ENCODE results near the gene EPS8.

The EPS8 gene

GRCh38 chr12:15720295-15720694, 68.9 kb downstream of the EPS8 start:
- in situ Hi-C loops (cut with HindIII; ENCODE audit: low pct_ligation_motif_present, low sequenced_read_pairs), result no loop called here
- Histone ChIP-seq H3K27ac (no peak overlapping the region), H3K4me3 (ENCODE audit: low read depth, low read length) (no peak overlapping the region), H3K27me3 (replicated peaks) (no peaks in the 10 kb centered on the region), H3K36me3 (replicated peaks) (no peaks in the 10 kb centered on the region)
- no peak for TF ChIP-seq CTCF (IDR thresholded peaks at IDR 0.05; ENCODE audit: low read depth, low read length, missing control alignments)
- DNase-seq, result no peak

GRCh38 chr12:15719230-15719629, 70.0 kb downstream of the EPS8 start:
- H3K36me3 ChIP-seq (replicated peaks), result no peaks in the 10 kb centered on the region
- DNase-seq, result no peak
- H3K27ac ChIP-seq, result peak overlapping the region; percentile 6
- H3K27me3 ChIP-seq (replicated peaks), result no peaks in the 10 kb centered on the region
- H3K4me3 ChIP-seq (ENCODE audit: low read depth, low read length), result no peak overlapping the region
- in situ Hi-C loops (cut with HindIII; ENCODE audit: low pct_ligation_motif_present, low sequenced_read_pairs), result no loop called here
- no peak for TF ChIP-seq CTCF (IDR thresholded peaks at IDR 0.05; ENCODE audit: low read depth, low read length, missing control alignments)

GRCh38 chr12:15717940-15718567, 71.1 kb downstream of the EPS8 start:
- H3K4me3 ChIP-seq (ENCODE audit: low read depth, low read length), result no peak overlapping the region
- no peak for DNase-seq
- no peak overlapping the region for H3K27ac ChIP-seq
- no peak for TF ChIP-seq CTCF (IDR thresholded peaks at IDR 0.05; ENCODE audit: low read depth, low read length, missing control alignments)
- in situ Hi-C loops (cut with HindIII; ENCODE audit: low pct_ligation_motif_present, low sequenced_read_pairs), result no loop called here
- H3K36me3 ChIP-seq (replicated peaks), result no peaks in the 10 kb centered on the region
- no peaks in the 10 kb centered on the region for H3K27me3 ChIP-seq (replicated peaks)

GRCh38 chr12:15716581-15716980, 72.6 kb downstream of the EPS8 start:
- in situ Hi-C loops (cut with HindIII; ENCODE audit: low pct_ligation_motif_present, low sequenced_read_pairs), result no loop called here

GRCh38 chr12:15714256-15714655, 74.9 kb downstream of the EPS8 start:
- in situ Hi-C loops (cut with HindIII; ENCODE audit: low pct_ligation_motif_present, low sequenced_read_pairs), result no loop called here
- DNase-seq, result no peak
- no peaks in the 10 kb centered on the region for H3K36me3 ChIP-seq (replicated peaks)
- no peak overlapping the region for H3K4me3 ChIP-seq (ENCODE audit: low read depth, low read length)
- no peaks in the 10 kb centered on the region for H3K27me3 ChIP-seq (replicated peaks)
- no peak overlapping the region for H3K27ac ChIP-seq
- no peak for TF ChIP-seq CTCF (IDR thresholded peaks at IDR 0.05; ENCODE audit: low read depth, low read length, missing control alignments)

More at GRCh38 chr12:15716581-15716980, 72.6 kb downstream of the EPS8 start:
- Histone ChIP-seq H3K27ac (no peak overlapping the region), H3K4me3 (ENCODE audit: low read depth, low read length) (no peak overlapping the region), H3K36me3 (replicated peaks) (no peaks in the 10 kb centered on the region), H3K27me3 (replicated peaks) (no peaks in the 10 kb centered on the region)
- no peak for DNase-seq
- no peak for TF ChIP-seq CTCF (IDR thresholded peaks at IDR 0.05; ENCODE audit: low read depth, low read length, missing control alignments)

Measured in brain microvascular endothelial cell (primary cell).